NCI-H446 treated with DMSO at 0.1 percent for 48 hours (cell line): ENCODE measurements around the gene MTHFD1L.
A peak's percentile ranks its signal among the peaks of the same experiment; 100 is the strongest.

Source experiments
- DNase-seq: peaks from one replicate; lab custom pipeline; 2025; lab: John Stamatoyannopoulos, UW

MTHFD1L gene

DNA sequence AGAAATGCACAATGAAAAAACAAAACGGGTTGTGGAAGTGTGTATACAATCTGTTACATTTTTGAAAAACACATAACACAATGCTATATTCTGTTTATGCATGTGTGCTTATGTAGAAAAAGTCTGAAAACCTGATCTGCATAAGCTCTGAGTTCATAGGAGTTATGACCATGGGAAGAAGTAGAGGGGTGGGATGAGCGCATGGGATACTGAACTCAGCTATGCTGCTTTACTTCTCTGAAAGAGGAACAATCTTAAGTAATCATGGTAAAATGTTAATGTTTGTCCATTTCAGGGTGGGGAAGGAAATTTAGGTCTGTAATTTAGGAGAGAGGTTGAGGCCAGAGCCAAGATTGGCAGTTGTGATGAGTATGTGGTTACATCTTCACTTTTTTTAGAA is 126.8 kb downstream of the MTHFD1L start:
- no peak for DNase-seq

- no peak for DNase-seq
Observed at GRCh38 chr6:150992703-150993102, 127.2 kb downstream of the MTHFD1L start.

GRCh38 chr6:150993253-150993652 is 127.8 kb downstream of the MTHFD1L start:
- no peak for DNase-seq

- no peak for DNase-seq
Observed at GRCh38 chr6:150994026-150994425, 128.5 kb downstream of the MTHFD1L start.

GRCh38 chr6:150996968-150997367 is 131.5 kb downstream of the MTHFD1L start:
- no peak for DNase-seq

- no peak for DNase-seq
Observed at GRCh38 chr6:150999107-150999506, 133.6 kb downstream of the MTHFD1L start.

DNA sequence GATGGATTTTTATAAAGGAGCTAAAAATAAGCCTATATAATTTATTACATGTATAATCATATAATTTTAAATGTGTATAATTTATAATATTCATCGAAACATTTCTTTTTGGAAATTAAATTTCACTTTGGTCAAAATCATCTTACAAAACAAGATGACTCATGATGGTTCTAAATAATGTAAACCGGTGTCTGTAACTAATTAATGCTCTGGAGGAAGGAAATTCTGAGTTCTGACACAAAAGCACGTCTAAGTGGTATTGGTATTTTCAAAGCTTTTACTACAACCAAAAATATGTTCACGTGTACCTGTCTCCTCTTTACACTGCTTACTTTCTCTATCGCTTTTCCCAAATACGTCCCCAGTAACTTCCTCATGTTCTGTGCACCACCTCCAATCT is 134.1 kb downstream of the MTHFD1L start:
- DNase-seq = no peak

DNA sequence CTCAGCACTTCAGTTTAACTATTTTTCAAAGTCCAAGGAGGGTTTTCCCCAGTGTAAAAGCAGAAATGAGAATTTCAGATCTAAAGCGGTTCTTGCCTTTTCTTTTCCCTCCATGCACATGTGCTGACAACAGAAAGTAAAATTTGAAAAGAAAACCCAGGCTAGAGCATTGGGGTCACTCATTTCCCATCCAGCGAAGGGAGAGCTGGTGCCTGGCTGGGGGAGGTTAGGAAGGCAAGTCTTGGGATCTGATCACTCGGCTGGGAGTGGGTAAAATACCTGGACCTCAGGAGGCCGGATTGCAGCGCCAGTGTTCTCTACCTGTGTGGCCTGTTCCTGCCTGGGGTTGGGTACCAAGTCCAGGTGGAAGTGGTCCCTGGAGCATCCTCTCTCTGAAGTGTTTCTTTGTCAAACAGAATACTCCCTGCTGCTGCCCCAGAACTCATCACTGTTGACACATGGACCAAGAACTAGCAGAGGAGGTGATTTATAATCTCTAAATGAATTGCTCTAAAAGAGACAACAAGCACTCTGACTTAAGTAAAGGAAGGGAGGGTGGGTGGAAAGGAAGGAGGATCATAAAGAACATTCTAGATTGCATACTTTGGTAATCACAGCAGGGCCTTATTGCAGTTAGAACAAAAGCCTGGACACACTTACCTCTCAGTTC is 136.0 kb downstream of the MTHFD1L start:
- no peak for DNase-seq

DNA sequence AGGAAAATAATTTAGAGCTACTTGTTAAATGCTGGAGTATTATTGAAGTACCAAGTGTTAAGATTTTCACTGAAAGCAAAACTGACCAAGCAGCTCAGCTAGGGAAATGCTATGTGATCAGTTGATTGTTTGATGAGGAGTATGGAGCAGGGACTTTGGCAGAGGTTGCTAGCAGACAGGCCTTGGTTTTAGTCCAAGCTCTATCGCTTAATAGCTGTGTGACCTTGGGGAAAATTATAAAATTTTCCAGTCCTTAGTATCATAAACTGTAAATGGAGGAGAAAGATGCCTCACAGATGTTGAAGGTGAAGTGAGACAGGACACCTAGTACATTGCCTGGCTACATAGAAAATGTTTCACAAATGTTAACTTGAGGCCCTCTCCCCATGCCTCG is 136.6 kb downstream of the MTHFD1L start:
- no peak for DNase-seq

GRCh38 chr6:151002491-151002935 is 137.0 kb downstream of the MTHFD1L start:
- no peak for DNase-seq

GRCh38 chr6:151004383-151005024 is 139.0 kb downstream of the MTHFD1L start:
- DNase-seq = no peak

GRCh38 chr6:151005164-151005563 is 139.7 kb downstream of the MTHFD1L start:
- DNase-seq = no peak

- DNase-seq = no peak
Observed at GRCh38 chr6:151005896-151006632, 140.6 kb downstream of the MTHFD1L start.

DNA sequence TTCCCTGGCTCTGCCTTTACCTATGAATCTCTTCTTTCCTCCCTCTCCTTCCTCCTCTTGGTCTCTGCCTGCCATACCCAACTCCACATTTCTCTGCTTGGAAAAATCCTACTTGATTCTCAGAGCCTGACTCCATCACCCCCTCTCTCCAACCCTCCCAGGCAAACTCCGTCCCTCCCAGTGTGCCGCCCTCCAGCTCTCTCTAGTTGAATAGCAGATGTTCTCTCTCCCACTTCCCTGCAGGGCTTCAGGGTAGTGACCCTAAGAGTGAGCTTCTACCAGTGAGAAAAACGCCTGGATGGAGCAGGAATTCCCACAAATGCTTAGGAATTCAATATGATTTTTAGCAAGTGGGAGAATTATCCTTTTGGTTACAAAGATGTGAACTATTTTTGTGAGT is 141.6 kb downstream of the MTHFD1L start:
- no peak for DNase-seq

DNA sequence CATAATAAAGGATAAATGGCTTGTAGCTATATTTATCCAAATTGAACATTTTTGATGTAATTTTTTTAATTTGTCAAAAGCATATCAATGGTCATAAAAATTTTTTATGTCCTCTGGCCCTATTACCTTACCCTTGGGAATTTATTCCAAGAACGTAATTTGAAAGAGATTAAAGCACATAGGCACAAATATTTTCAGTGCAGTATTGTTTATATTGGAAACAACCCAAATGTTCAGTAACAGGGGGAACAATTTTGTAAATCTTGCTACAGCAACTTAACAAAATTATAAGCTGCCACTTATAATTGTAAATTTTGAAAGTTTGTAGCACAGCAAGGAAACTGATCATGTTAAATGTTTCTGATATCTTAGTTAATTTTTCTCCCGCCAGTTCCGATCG is 142.4 kb downstream of the MTHFD1L start:
- no peak for DNase-seq

DNA sequence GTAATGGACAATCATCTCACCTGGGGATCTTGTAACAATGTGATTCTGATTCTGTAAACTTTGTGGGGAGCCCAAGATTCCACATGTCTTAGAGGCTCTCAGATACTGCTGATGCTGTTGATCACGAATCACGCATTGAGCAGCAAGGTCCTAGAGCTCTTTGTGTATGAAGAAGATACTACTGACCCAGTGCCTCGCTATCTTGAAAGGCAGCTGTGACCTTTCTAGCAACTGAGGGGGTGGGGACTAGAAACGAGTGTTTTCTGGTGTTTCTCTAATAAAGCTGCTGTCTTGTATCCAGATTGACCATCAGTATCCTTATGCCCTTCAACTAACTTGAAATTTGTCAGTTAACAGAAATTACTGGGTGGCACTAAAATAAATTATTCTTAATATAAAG is 142.9 kb downstream of the MTHFD1L start:
- DNase-seq = no peak

GRCh38 chr6:151009576-151009975 is 144.1 kb downstream of the MTHFD1L start:
- DNase-seq = no peak

GRCh38 chr6:151010071-151010470 is 144.6 kb downstream of the MTHFD1L start:
- DNase-seq = no peak

- no peak for DNase-seq
Observed at GRCh38 chr6:151012321-151013294, 147.1 kb downstream of the MTHFD1L start.

DNA sequence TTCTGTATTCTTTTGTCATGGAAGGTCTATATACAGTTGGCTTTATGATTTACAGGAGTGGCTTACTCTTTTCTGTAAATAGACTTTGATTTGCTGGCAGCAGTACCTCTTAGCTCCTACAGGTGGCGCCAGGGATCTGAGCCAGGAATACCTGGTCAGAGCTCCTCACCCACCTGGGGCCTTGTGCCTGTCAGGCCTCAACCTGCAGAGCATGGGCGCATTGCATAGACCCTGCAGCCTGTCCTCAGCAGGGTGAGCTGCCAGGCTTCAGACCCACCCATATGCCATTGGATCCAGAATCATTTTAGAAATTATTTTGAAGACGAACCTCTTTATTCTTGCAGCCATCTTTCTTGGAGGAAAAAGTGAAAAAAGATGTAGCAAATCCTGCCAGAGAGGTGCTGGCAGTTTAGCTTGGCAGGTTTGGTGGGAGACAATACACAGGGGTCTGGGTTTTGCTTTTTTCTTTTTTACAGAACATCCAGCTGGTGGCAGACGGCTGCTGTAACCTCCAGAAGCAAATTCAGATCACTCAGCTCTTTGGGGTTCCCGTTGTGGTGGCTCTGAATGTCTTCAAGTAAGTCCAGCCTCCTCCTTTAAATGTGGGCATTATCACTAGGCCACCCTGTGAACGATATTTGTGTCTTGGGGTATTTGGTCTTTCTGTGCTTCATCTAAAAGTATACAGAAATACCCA is 149.1 kb downstream of the MTHFD1L start:
- peak; percentile 0 for DNase-seq

- no peak for DNase-seq
Observed at GRCh38 chr6:151015101-151015700, 149.7 kb downstream of the MTHFD1L start.
